ENCODE results near the gene TRIM59.

DNA sequence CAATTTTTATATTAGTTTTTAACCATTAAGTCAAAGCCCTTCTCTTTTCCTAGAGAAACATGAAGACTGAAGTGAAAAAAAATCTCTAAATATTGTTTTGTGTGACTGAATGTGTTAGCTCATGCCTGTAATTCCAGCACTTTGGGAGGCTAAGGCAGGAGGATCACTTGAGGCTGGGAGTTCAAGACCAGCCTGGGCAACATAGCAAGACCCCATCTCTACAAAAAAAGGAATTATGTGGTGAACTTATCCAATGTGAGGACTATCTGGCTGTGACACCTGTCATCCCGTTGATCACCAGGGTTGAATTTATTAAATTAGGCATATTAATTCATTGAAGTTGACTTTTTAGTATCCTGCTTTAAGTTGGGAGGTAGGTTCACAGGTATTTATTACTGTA lies 37.1 kb downstream of the TRIM59 start:
- TF ChIP-seq, protein P1, sequence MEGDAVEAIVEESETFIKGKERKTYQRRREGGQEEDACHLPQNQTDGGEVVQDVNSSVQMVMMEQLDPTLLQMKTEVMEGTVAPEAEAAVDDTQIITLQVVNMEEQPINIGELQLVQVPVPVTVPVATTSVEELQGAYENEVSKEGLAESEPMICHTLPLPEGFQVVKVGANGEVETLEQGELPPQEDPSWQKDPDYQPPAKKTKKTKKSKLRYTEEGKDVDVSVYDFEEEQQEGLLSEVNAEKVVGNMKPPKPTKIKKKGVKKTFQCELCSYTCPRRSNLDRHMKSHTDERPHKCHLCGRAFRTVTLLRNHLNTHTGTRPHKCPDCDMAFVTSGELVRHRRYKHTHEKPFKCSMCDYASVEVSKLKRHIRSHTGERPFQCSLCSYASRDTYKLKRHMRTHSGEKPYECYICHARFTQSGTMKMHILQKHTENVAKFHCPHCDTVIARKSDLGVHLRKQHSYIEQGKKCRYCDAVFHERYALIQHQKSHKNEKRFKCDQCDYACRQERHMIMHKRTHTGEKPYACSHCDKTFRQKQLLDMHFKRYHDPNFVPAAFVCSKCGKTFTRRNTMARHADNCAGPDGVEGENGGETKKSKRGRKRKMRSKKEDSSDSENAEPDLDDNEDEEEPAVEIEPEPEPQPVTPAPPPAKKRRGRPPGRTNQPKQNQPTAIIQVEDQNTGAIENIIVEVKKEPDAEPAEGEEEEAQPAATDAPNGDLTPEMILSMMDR (conservative IDR thresholded peaks at IDR 0.05; ENCODE audit: low read length) = no peak
- no peak for TF ChIP-seq EZH2phosphoT487 (IDR thresholded peaks at IDR 0.05; ENCODE audit: borderline replicate concordance)
